Left ventricle myocardium inferior (tissue), 1 donor: ENCODE results near the gene ACER2. TPM values are rescaled to one million over a fixed set of nuclear protein-coding genes. Genes with fewer than 3 reads are reported as not detected.

ENCODE experiments used
- DNase-seq: peaks from one replicate; pipeline ENCODE4 v3.0.0-alpha.2; 2020
- H3K27ac ChIP-seq: fragments of 200-600 bp; replicated peaks from 2 replicates; pipeline ENCODE4 v1.8.0; 2021
- H3K27me3 ChIP-seq: fragments of 200-600 bp; 2 replicates; pipeline ENCODE4 v1.8.0; 2021; ENCODE audit warnings: low read depth
- H3K36me3 ChIP-seq: fragments of 200-600 bp; 2 replicates; pipeline ENCODE4 v1.8.0; 2021
- H3K4me1 ChIP-seq: fragments of 200-600 bp; 2 replicates; pipeline ENCODE4 v1.8.0; 2021
- H3K4me3 ChIP-seq: fragments of 200-600 bp; 2 replicates; pipeline ENCODE4 v1.8.0; 2021; ENCODE audit warnings: mild to moderate bottlenecking, moderate library complexity
- H3K9me3 ChIP-seq: fragments of 200-600 bp; replicated peaks from 2 replicates; pipeline ENCODE4 v1.8.0; 2021
- intact Hi-C: fragments of 100-400 bp; cut with micrococcal nuclease; formaldehyde crosslinking; loops from one replicate; pipeline ENCODE4 v1.11.0; 2022
- total RNA-seq: library from RNA; stranded (reverse); fragmentation: NEBNext Ultra II Directional; extraction: Animal tissue kit (Norgen Biotek cat#: 25700); gene quantifications from one replicate; pipeline ENCODE4 v1.2.1, GENCODE V29; 2021
- TF ChIP-seq, protein P1 (sequence below): fragments of 200-600 bp; IDR thresholded peaks from 2 replicates; pipeline ENCODE4 v1.8.0; 2021; ENCODE audit warnings: antibody characterized with exemption, mild to moderate bottlenecking, borderline replicate concordance
- donor health status: DM: no; HTN: yes; CAD: no; lungs with severe emphysema.

The ACER2 gene
- total RNA-seq, 1 donor from 2014 or later: 3.8 TPM

- no peak overlapping the region for H3K4me3 ChIP-seq
- H3K4me1 ChIP-seq: peaks cover 6% of the 10 kb centered on the region
- peaks cover 7% of the 10 kb centered on the region for H3K36me3 ChIP-seq
- no peaks in the 10 kb centered on the region for H3K27me3 ChIP-seq
- DNase-seq: no peak
- intact Hi-C loops: no loop called here
- no peaks in the 10 kb centered on the region for H3K9me3 ChIP-seq
- no peak overlapping the region for H3K27ac ChIP-seq
- TF ChIP-seq, protein P1, sequence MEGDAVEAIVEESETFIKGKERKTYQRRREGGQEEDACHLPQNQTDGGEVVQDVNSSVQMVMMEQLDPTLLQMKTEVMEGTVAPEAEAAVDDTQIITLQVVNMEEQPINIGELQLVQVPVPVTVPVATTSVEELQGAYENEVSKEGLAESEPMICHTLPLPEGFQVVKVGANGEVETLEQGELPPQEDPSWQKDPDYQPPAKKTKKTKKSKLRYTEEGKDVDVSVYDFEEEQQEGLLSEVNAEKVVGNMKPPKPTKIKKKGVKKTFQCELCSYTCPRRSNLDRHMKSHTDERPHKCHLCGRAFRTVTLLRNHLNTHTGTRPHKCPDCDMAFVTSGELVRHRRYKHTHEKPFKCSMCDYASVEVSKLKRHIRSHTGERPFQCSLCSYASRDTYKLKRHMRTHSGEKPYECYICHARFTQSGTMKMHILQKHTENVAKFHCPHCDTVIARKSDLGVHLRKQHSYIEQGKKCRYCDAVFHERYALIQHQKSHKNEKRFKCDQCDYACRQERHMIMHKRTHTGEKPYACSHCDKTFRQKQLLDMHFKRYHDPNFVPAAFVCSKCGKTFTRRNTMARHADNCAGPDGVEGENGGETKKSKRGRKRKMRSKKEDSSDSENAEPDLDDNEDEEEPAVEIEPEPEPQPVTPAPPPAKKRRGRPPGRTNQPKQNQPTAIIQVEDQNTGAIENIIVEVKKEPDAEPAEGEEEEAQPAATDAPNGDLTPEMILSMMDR: no peak
Observed at GRCh38 chr9:19416143-19416542, 7.3 kb downstream of the ACER2 start.

DNA sequence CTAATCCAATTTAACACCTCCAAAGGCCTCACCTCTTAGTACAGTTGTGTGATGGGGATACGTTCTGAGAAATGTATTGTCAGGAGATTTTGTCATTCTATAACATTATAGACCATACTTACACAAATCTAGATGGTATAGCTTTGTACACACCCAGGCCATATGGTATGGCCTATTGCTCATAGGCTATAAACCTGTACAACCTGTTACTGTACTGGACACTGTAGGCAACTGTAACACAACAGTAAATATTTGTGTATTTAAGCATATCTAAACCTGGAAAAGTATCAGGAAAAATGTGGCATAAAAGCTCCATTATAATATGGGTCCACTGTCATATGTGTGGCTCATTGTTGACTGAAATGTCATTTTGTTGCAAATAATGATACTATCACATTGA lies 12.1 kb downstream of the ACER2 start:
- Histone ChIP-seq H3K4me3 (no peak overlapping the region), H3K27me3 (no peaks in the 10 kb centered on the region), H3K27ac (no peak overlapping the region), H3K4me1 (peaks cover 21% of the 10 kb centered on the region), H3K36me3 (peaks cover 10% of the 10 kb centered on the region), H3K9me3 (no peaks in the 10 kb centered on the region)
- DNase-seq: no peak
- TF ChIP-seq, protein P1: no peak
- intact Hi-C loops: no loop called here

GRCh38 chr9:19423163-19423562 lies 14.4 kb downstream of the ACER2 start:
- Histone ChIP-seq H3K9me3 (no peaks in the 10 kb centered on the region), H3K4me3 (no peak overlapping the region), H3K27ac (peak overlapping the region; percentile 74), H3K27me3 (no peaks in the 10 kb centered on the region), H3K36me3 (peaks cover 26% of the 10 kb centered on the region), H3K4me1 (peaks cover 21% of the 10 kb centered on the region)
- TF ChIP-seq, protein P1: no peak
- no peak for DNase-seq
- intact Hi-C loops: no loop called here

DNA sequence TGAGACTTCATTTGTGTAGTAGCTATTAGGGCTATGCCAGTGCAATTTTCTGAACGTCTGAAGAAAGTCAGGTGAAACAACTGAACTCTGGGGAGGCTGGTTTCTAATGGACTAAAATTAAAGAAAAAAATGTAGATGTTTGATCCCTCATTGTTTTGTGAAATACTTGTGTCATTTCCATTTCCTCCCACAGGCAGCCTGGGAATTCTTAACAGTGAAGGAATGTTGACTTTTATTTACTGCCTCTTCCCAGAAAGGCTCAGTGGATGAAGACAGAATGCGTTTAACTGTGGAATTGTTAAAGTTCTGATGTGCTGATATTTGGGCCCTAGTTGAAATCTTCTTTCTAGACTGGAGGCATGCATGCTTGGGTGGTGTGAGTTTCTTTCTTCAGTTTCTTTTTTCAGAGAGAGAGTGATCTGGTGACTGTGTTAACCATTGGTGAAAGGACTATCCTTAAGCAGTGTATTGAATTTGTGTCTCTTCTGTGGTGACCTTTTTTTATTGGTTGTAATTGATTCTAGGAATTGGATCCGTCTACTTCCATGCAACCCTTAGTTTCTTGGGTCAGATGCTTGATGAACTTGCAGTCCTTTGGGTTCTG lies 15.5 kb downstream of the ACER2 start:
- intact Hi-C loops: no loop called here
- H3K9me3 ChIP-seq: no peaks in the 10 kb centered on the region
- DNase-seq: no peak
- peaks cover 23% of the 10 kb centered on the region for H3K4me1 ChIP-seq
- H3K27ac ChIP-seq: peak overlapping the region; percentile 74
- H3K27me3 ChIP-seq: no peaks in the 10 kb centered on the region
- H3K36me3 ChIP-seq: peaks cover 26% of the 10 kb centered on the region
- no peak overlapping the region for H3K4me3 ChIP-seq
- TF ChIP-seq, protein P1: no peak

DNA sequence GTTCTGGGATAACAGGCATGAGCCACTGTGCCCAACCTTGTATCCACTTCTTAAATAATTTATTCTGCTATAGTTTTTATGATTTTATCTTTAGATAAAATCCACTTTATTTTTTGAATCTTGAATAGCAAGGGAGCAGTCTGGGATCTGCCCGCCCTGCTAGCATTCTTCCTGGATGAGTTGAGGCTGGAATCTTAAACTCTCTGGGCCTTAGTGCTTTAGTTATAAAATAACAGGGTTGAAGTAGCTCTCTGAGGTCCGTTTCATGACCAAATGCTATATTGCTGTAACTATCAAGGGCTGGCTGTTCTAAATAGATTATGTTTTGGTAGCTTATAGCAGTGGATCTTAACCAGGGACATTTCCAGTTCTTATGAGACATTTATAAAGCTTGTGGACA lies 20.8 kb downstream of the ACER2 start:
- H3K27ac ChIP-seq: peak overlapping the region; percentile 83

More for the DNA sequence above, 20.8 kb downstream of the ACER2 start:
- Histone ChIP-seq H3K27me3 (no peaks in the 10 kb centered on the region), H3K36me3 (peaks cover 28% of the 10 kb centered on the region), H3K4me1 (peaks cover 38% of the 10 kb centered on the region), H3K9me3 (no peaks in the 10 kb centered on the region), H3K4me3 (no peak overlapping the region)
- no peak for DNase-seq
- intact Hi-C loops: no loop called here
- TF ChIP-seq, protein P1: no peak
